Ovary (tissue), 9 donors: ENCODE data around the gene SLC15A3. TPM values are rescaled to one million over a fixed set of nuclear protein-coding genes. Genes with fewer than 3 reads are reported as not detected.

Source experiments
- DNase-seq, 5 donors: peaks; one replicate each; pipeline ENCODE4 v3.0.0-alpha.2; 2019 to 2020
- H3K27ac ChIP-seq, 2 donors: fragments of 200-600 bp; one replicate each; pipeline versions ENCODE4 v1.5.1 to v1.8.0; 2019 to 2022
- H3K27me3 ChIP-seq: fragments of 200-600 bp; one replicate; pipeline ENCODE4 v1.8.0; 2022
- H3K36me3 ChIP-seq: fragments of 200-600 bp; sonication (generic); one replicate; pipeline ENCODE4 v1.5.1; 2019
- H3K4me1 ChIP-seq: one replicate; pipeline ENCODE4 v1.8.1; 2013; ENCODE audit warnings: mild to moderate bottlenecking, moderate library complexity; ENCODE audit not compliant: insufficient read depth
- H3K4me3 ChIP-seq: fragments of 200-600 bp; sonication (generic); one replicate; pipeline ENCODE4 v1.5.1; 2017
- H3K9me3 ChIP-seq, 2 donors: fragments of 200-600 bp in 1 of 2; sonication (generic) in 1 of 2; one replicate each; pipeline versions ENCODE4 v1.5.1 to v1.8.1; 2013 to 2019; ENCODE audit warnings: mild to moderate bottlenecking in 1 of 2, moderate library complexity in 1 of 2
- EP300 ChIP-seq: sonication (generic); formaldehyde crosslinking; IDR thresholded peaks from one replicate; pipeline ENCODE4 v1.6.1; 2017; ENCODE audit warnings: antibody characterized with exemption
- POLR2A ChIP-seq: fragments of 450-650 bp; IDR thresholded peaks from one replicate; pipeline ENCODE4 v1.6.1; 2017; ENCODE audit warnings: antibody characterized with exemption, mild to moderate bottlenecking, moderate library complexity
- WGBS, 3 donors: extraction: QIAGEN DNeasy Blood & Tissue Kit in 1 of 3; methylation state at CpG; one replicate each; pipeline versions ENCODE4 v1.1.5 to v1.1.7; 2013 to 2017; 5-methylcytosine and 5-hydroxymethylcytosine counted together
- intact Hi-C, 4 donors: fragments of 100-400 bp; cut with DNase I; formaldehyde crosslinking; loops; one replicate each; pipeline versions ENCODE4 v1.11.0 to v1.15.1; 2022 to 2023
- polyA plus RNA-seq, 2 donors: library from polyadenylated mRNA; stranded (reverse); fragments of 200-250 nt in 1 of 2; fragments of 350-450 nt in 1 of 2; fragmentation: Illumina TruSeq in 1 of 2; extraction: RNeasy Lipid Tissue Mini Kit (QIAGEN cat#74804) in 1 of 2; gene quantifications; one replicate each; pipeline ENCODE4 v1.2.3, GENCODE V29; 2013 to 2014
- total RNA-seq, 7 donors: library from RNA; depleted of rRNA in 2 of 7; stranded (reverse); fragments of >200 nt in 2 of 7; fragmentation: NEBNext Ultra II Directional in 3 of 7; extraction: Animal tissue kit (Norgen Biotek cat#: 25700) in 3 of 7; gene quantifications; one replicate each; pipeline versions ENCODE4 v1.1.0 to v1.2.4, GENCODE V29; 2016 to 2023
- TF ChIP-seq, protein P1 (sequence below), 3 donors: fragments of 450-650 bp in 2 of 3; fragments of 200-600 bp in 1 of 3; IDR thresholded peaks; one replicate each; pipeline versions ENCODE4 v1.5.1 to v1.8.0; 2016 to 2022; ENCODE audit warnings: antibody characterized with exemption in 3 of 3, mild to moderate bottlenecking in 1 of 3
- donor health status: DM: no; HTN: no; CAD: no; lungs with moderate emphysema.
- donor health status: DM: no; HTN: no; CAD: no.
- donor health status: Bipolar disorder and iron deficiency.
- donor health status: DM: yes; HTN: yes; CAD: no.
- donor health status: DM: no; HTN: no; CAD: no.
- donor health status: DM: yes; HTN: yes; CAD: no.

The SLC15A3 gene
- total and polyA plus RNA-seq, 9 donors: 25.3 to 55.8 (median 38.9) TPM

DNA sequence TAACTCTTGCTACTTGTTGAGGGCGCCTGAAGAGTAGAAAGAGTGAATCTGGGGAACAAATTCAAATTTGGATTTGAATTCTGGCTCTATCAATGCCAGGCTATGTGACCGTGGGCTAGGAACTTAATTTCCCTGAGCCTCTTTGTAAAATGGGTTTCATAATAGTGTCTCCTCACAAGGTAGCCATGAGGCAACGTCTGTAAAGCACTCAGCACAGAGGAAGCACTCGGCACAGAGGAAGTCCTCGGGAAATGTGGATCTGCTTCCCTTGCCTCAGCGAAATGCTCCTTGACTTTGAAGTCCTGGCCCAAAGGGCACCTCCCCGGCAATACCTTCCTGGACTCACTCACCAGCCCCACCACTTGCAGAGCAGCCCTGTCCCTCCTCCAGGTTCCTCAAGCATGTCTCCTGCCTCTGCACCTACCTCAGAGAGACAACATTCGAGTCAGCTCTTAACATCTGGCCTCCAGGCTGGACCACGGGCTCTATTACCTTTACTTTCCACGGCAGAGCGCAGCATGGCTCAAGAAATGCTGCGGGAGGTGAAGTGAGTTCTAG lies 37.2 kb upstream of the SLC15A3 start:
- no peak overlapping the region for H3K4me3 ChIP-seq
- no peaks in the 10 kb centered on the region for H3K9me3 ChIP-seq
- no peaks in the 10 kb centered on the region for H3K4me1 ChIP-seq
- H3K27ac ChIP-seq: no peak overlapping the region
- TF ChIP-seq, protein P1, sequence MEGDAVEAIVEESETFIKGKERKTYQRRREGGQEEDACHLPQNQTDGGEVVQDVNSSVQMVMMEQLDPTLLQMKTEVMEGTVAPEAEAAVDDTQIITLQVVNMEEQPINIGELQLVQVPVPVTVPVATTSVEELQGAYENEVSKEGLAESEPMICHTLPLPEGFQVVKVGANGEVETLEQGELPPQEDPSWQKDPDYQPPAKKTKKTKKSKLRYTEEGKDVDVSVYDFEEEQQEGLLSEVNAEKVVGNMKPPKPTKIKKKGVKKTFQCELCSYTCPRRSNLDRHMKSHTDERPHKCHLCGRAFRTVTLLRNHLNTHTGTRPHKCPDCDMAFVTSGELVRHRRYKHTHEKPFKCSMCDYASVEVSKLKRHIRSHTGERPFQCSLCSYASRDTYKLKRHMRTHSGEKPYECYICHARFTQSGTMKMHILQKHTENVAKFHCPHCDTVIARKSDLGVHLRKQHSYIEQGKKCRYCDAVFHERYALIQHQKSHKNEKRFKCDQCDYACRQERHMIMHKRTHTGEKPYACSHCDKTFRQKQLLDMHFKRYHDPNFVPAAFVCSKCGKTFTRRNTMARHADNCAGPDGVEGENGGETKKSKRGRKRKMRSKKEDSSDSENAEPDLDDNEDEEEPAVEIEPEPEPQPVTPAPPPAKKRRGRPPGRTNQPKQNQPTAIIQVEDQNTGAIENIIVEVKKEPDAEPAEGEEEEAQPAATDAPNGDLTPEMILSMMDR (IDR thresholded peaks at IDR 0.05): no peak
- TF ChIP-seq POLR2A (no peak), EP300 (no peak)
- WGBS, 3 donors: 68 to 73% (median 68%) methylated on average over 12 of the region's 12 CpGs
- intact Hi-C loops: no loop called here
- no peaks in the 10 kb centered on the region for H3K27me3 ChIP-seq
- no peak for DNase-seq
- no peaks in the 10 kb centered on the region for H3K36me3 ChIP-seq

DNA sequence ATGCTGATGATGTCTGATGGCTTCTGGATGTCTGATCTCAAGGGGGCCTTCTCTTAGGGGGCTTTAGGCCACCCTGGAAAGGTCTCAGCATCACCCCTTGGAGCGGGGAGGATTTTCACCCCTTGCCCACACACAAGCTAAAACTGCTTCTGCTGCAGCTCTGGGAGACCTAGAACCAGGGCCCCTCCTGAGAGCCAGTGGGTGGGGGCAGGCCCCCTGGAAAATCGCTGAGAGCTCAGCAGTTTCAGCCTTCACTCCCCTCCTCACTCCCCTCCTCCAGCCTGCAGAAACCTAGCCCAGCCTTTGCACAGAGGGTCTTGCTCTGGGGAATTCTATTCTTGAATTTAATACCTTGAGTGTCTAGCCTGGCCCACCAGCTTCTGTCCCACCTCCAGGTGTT lies 36.7 kb upstream of the SLC15A3 start:
- no peak overlapping the region for H3K4me3 ChIP-seq
- H3K9me3 ChIP-seq: no peaks in the 10 kb centered on the region
- no peak for DNase-seq
- 69 to 89% (median 81%) methylated on average over 2 of the region's 2 CpGs for WGBS, 3 donors
- H3K27me3 ChIP-seq: no peaks in the 10 kb centered on the region
- intact Hi-C loops: no loop called here
- H3K36me3 ChIP-seq: no peaks in the 10 kb centered on the region
- TF ChIP-seq POLR2A (no peak), EP300 (no peak)
- TF ChIP-seq, protein P1 (IDR thresholded peaks at IDR 0.05): no peak
- no peaks in the 10 kb centered on the region for H3K4me1 ChIP-seq
- H3K27ac ChIP-seq: no peak overlapping the region

DNA sequence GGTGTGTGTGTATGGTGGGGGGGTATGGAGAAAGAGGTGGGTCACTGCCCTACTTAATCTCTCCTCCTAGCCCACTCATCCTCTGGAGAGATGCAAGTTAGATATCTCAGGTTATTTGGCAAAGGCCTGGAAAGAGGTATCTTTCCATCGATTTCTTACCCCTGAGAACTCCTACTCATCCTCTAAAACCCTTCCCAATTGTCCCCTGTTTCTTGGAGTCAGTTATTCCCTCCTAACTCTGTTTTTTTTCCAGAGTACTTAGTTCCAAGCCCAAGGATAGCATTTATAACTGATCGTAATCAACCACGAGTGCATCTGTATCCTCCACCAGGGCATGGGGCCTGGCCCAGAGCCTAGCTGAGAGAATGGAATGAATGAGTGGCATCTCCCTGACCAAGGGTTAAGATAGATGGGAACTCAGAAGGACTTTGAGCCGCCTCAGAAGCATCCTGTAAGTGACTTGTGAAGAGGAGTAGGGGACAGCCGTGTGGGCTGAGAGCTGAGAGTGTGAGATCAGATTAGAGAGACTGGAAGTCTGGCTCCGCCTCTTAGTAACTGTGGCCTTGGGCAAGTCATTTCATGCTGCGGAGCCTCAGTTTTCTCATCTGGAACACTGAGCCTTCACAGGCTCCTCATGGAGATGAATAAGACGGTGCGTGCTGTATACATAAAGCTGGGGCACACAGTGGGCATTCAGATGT lies 35.8 kb upstream of the SLC15A3 start:
- Histone ChIP-seq H3K36me3 (no peaks in the 10 kb centered on the region), H3K27me3 (no peaks in the 10 kb centered on the region), H3K9me3 (no peaks in the 10 kb centered on the region), H3K4me3 (no peak overlapping the region), H3K4me1 (no peaks in the 10 kb centered on the region), H3K27ac (no peak overlapping the region)
- TF ChIP-seq, protein P1 (IDR thresholded peaks at IDR 0.05): no peak
- TF ChIP-seq POLR2A: no peak
- no peak for TF ChIP-seq EP300
- 78 to 85% (median 82%) methylated on average over 9 of the region's 9 CpGs for WGBS, 3 donors
- intact Hi-C loops: no loop called here
- DNase-seq: no peak

DNA sequence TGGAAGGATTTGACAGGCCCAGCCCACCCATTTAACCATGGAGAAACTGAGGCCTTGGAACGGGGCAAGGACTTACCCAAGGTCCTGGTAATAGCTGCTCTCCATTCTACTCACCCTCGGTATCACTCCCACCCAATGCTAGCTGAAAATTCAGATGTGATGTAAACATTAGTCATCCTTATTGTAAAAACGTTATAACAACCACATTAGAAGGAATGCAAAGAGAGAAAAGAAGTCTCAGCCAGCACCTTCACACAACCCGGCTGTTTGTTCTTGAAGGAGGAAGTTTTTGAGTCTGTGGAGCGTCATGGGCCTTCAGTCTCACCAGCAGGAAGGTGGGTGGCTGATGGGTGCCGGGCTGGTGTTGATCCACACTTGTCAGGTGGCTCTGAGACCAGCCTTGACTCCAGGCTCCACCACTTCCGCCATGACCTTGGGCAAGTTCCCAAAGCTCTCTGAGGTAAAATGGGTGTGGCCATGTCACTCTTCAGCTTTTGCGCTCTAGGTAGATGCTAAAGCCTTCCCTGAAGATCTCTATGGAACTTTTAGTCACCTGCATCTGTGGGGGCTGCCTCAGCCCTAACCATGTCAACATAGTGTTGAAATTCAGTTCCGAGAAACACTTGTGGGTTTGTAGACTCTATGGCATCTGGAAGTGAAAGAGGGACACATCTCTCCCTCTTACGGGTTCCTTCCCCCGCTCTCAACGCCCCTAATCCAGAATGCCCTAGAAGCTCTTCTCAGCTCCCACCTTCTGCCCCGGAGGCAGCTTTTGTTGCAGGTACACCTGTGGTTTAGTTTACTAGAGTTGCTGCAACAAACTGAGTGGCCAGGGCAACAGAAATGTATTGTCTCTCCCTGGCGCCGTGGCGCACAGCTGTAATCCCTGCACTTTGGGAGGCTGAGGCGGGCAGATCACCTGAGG lies 34.3 kb upstream of the SLC15A3 start:
- no peak overlapping the region for H3K4me3 ChIP-seq
- no peaks in the 10 kb centered on the region for H3K4me1 ChIP-seq
- H3K9me3 ChIP-seq: no peaks in the 10 kb centered on the region
- no peak overlapping the region for H3K27ac ChIP-seq
- intact Hi-C loops: no loop called here
- no peaks in the 10 kb centered on the region for H3K27me3 ChIP-seq
- 67 to 76% (median 75%) methylated on average over 17 of the region's 17 CpGs for WGBS, 3 donors
- H3K36me3 ChIP-seq: no peaks in the 10 kb centered on the region
- DNase-seq: no peak
- TF ChIP-seq EP300 (no peak), POLR2A (no peak)
- TF ChIP-seq, protein P1 (IDR thresholded peaks at IDR 0.05): no peak
